NK-92 (cell line): ENCODE results near the gene CCDC159.
"Not testable (repeated sequence)": the region's sequence is repeated elsewhere in the genome, so short reads cannot be mapped to it uniquely, and the experiment has no call there.

Experiments used
- DNase-seq: peaks from one replicate; lab custom pipeline; 2025; ENCODE audit not compliant: unreplicated experiment; lab: John Stamatoyannopoulos, UW

CCDC159 gene

GRCh38 chr19:11364935-11365334, 18.6 kb downstream of the CCDC159 start:
- no peak for DNase-seq

DNA sequence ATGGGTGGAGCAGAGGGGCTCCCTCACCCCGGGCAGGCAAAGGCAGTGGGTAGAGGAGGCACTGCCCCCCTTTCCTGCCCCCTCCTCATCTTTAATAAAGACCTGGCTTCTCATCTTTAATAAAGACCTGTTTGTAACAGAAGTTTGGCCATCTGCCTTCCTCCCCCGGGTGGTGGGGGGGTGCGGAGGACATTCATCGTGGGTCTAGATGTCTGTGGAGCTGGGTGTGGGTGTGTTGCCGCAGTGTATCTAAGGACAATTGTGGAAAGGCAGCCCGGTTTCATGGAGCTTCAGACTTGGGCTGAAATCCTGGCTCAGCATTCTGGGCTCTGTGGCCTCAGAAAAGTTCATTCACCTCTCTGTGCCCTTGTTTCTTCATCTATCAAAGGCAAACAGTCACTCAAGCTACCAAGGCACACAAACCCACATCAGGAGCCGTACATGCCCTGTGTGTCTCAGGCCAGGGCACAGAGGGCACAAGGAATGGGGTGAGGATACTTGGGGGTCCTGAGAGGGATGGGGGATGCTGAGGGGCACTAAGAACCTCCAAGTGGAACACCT, 19.3 kb downstream of the CCDC159 start:
- no peak for DNase-seq

- DNase-seq = no peak
Measured at GRCh38 chr19:11367528-11367927, 21.2 kb downstream of the CCDC159 start.

DNA sequence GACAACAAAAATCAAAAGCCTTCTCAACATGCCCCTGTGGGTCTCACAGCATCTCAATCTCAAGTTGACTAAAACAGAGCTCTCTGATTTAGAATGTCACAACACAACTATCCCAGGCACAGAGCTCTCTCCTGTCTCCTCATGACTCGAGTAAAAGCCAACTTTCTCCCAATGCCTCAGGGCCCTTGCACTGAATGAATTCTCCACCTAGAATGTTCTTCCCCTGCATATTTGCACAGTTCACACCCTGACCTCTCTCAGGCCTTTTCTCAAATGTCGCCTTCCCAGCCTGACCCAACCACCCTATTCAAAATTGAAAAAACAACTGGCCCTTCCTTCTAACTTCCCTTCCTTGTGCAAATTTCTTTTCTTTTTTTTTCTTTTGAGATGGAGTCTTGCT, 24.4 kb downstream of the CCDC159 start:
- no peak for DNase-seq

- no peak for DNase-seq
Measured at GRCh38 chr19:11373166-11373884, 27.0 kb downstream of the CCDC159 start.

DNA sequence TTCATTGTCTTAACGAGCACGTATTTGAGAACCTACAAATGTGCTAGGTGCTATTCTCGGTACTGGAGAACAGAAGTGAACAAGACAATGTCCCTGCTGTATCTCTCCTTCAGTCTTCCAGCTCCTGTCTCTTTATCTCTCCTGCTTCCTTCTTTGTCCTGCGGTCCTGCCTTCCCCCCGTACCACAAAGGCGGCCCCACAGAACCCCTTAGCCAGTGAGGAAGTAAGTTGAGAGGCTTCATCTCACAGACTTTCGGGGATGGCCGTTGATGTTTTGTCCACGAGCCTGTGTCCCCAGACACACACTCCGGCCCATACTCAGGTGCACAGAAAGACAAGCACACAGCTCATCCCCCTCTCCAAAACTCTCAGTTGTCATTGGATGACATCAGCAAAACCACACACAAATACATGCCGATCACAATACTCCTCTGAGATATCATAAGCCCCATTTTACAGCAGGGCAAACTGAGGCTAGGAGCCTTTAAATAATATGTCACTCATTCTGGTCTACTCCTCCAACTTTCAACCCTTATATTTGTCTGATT, 27.6 kb downstream of the CCDC159 start:
- DNase-seq = no peak

- peak; percentile 91 for DNase-seq
Measured at GRCh38 chr19:11374433-11375142, 28.3 kb downstream of the CCDC159 start, which contains the start of gene SWSAP1. Gene SWSAP1, plus strand, starts transcription at chr19:11374666. Its CDS starts 15 bp downstream, at chr19:11374681.

- DNase-seq = no peak
Measured at GRCh38 chr19:11375143-11375948, 29.0 kb downstream of the CCDC159 start.

GRCh38 chr19:11377237-11377636, 30.9 kb downstream of the CCDC159 start:
- no peak for DNase-seq

DNA sequence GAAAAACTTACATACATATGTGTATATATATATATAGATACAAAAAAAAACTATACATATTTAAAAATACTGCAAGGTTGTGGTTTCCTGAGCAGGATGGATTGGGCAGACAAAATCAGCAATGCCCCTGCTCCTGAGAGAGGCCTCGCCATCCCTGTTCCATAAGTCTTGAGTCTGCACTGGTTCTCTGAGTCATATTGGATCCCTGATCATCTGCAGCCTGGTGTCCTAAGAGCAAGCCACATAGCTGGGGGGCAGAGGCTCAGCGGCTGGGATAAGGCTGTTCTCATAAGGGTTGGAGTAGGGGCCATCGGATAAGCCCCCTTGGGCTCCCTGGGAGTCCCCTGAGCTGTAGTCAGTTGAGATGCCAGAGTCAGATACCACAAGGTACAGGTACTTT, 31.4 kb downstream of the CCDC159 start:
- no peak for DNase-seq

DNA sequence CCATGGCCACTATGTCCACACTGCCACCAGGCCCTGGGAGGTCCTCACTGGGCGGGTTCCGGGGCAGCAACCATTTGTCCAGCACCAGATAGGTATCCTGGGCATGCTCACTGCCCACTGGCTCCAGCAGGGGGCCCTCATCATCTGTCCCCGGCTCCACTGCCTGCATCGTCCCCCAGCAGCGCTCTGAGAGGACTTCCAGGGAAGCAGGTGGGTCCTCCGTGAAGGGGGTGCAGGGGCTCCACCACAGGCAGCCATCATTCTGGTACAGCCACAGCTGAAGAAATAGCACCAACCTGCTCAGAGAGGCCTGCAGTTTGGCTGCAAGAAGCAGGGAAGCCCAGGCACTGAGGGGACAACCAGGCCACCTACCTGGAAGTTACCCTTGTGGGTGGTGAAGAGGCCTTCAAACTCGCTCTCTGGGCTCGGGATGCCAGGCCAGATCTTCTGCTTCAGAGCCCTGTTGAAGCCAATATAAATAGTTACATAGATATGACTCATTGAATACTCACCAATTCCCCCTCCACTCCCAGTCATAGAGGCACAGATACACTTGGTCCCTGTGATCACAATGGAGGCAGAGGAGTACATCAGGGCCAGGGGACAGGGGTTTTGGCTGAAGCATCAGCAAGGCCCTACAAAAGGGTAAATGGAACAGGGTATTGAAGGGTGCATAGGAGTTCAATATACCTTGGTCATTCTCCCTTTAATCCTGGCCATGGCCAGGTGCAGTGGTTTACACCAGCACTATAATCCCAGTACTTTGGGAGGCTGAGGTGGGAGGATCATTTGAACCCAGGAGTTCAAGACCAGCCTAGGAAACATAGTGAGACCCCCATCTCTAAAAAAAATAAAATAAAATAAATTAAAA, 32.2 kb downstream of the CCDC159 start:
- DNase-seq = no peak

DNA sequence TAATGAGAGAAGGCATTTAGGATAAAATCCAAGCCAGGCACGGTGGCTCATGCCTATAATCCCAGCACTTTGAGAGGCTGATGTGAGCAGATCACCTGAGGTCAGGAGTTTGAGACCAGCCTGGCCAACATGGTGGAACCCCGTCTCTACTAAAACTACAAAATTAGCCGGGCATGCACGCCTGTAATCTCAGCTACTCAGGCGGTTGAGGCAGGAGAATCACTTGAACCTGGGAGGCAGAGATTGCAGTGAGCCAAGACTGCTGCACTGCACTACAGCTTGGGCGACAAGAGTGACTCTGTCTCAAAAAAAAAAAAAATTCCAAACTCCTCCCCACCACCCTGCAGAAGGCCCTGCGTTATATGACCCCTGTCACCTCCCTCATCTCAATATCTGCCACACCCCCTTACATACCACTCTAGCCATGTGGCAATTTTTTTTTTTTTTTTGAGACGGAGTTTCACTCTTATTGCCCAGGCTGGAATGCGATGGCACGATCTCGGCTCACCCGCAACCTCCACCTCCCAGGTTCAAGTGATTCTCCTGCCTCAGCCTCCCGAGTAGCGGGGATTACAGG, 33.0 kb downstream of the CCDC159 start:
- not testable (repeated sequence) for DNase-seq

- DNase-seq = no peak
Measured at GRCh38 chr19:11379857-11380350, 33.6 kb downstream of the CCDC159 start.

- peak; percentile 87 for DNase-seq
Measured at GRCh38 chr19:11380653-11381537, 34.6 kb downstream of the CCDC159 start.

- DNase-seq = no peak
Measured at GRCh38 chr19:11382898-11383705, 36.8 kb downstream of the CCDC159 start.

GRCh38 chr19:11383706-11384048, 37.4 kb downstream of the CCDC159 start:
- no peak for DNase-seq

- DNase-seq = no peak
Measured at GRCh38 chr19:11384778-11385129, 38.4 kb downstream of the CCDC159 start.
